Activated T-cell treated with anti-CD3 and anti-CD28 coated beads for 48 hours (primary cell): ENCODE results near the gene GRB10.

ENCODE experiments used
- DNase-seq: peaks from one replicate; pipeline ENCODE4 v3.0.0-alpha.2; 2020; ENCODE audit warnings: low read depth

GRB10 gene

GRCh38 chr7:50544992-50545391 lies 237.7 kb downstream of the GRB10 start:
- no peak for DNase-seq

GRCh38 chr7:50543776-50544442 lies 238.8 kb downstream of the GRB10 start:
- DNase-seq: no peak

- no peak for DNase-seq
Observed at GRCh38 chr7:50542132-50542531, 240.6 kb downstream of the GRB10 start.

- no peak for DNase-seq
Observed at GRCh38 chr7:50540785-50541579, 241.7 kb downstream of the GRB10 start.
